Measurements from ENCODE around the gene PTPRM.

Gene PTPRM

GRCh38 chr18:7757175-7757574, 190.1 kb downstream of the PTPRM start:
- no peak for DNase-seq (ENCODE audit: low read depth)

DNA sequence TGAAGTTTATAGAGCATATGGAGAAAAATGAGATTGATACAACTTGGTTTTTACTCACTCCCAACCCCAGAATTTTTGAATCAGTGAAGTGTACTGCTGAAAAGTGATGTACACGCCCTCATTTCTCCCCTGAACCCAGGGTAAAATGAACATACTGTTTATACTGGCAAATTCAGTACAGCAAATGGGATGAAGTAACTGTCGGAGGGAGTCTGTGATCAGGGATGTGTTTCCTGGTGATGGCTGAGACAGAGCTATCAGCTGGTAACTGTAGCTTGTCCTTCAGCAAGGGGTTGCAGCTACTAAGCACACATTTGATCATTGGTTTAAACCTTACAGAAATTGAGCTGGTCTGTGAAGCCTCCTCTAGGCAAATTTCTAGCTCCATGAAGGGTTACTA, 191.6 kb downstream of the PTPRM start:
- DNase-seq (ENCODE audit: low read depth), result no peak

- DNase-seq (ENCODE audit: low read depth), result no peak
Measured at GRCh38 chr18:7760967-7761948, 194.1 kb downstream of the PTPRM start.

DNA sequence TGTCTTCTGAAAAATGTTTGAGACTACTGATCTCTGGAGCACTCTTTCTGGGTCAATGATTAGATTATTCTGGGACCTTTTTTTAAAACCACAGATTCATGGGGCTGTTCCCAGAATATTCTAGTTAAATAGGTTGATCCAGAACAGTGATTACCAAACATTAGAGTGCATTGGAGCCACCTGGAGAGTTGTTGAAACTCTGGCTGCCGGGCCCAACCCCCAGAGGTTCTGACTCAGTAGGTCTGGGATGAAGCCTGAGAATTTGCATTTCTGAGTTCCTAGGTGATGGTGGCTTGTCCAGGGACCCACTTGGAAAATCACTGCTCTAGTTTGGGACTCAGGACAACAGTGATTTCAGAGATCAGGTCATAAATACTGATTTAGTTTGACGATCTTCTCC, 197.3 kb downstream of the PTPRM start:
- no peak for DNase-seq (ENCODE audit: low read depth)

DNA sequence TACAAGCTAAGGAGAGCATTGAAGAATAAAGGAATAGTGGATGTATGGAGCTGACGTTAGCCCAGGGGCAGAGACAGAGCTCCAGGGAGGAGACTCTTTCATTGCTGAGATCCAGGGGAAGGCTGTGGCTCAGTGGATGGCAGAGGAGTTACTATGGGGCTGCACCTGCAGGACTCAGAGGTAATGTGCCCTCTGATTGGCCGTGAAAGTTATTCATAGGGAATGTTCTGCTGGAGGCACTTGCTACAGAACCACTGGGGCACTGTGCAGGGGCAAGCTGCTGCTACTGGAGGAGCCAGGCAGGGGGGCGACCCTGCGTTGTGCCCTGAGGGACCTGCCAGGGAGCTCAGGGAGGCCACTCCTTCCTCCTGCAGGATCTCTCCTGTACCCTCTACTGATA, 199.2 kb downstream of the PTPRM start:
- DNase-seq (ENCODE audit: low read depth), result no peak

DNA sequence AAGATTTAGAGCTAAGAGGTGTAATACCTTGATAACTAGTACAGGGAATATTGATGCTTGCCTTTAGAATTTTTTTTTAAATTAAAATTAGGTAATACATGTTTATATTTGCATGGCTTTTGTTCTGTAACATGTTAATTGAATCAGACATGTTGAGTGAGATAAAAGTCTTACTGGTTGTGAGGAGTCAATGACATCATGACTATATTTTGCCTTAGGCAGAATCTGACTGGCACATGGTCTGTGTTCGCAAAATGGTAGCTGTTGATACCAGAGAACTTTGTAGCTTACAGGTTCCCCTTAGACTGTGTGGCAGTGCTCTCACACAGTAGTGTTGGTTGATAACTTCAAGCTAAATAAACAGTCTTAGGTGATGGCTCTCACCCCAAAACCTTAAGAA, 199.7 kb downstream of the PTPRM start:
- no peak for DNase-seq (ENCODE audit: low read depth)

DNA sequence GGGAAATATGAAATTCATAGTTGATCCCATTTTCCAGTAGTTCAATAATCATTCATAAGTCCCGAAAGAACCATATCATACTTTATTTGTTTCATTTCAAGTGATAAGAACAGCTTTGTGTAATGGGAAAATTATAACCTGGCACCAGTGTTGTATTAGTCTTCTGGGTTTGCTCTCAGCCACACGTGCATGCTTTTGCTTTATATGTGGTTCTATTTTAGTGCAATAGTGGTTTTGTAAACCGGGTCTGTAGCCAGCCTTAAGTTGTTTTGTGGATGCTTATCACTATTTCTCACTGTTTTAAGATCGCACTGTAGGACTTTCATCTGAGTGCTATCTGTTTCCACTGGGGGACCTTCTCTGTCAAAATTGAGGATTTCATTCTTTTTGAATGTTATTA, 203.8 kb downstream of the PTPRM start:
- DNase-seq (ENCODE audit: low read depth), result no peak

DNA sequence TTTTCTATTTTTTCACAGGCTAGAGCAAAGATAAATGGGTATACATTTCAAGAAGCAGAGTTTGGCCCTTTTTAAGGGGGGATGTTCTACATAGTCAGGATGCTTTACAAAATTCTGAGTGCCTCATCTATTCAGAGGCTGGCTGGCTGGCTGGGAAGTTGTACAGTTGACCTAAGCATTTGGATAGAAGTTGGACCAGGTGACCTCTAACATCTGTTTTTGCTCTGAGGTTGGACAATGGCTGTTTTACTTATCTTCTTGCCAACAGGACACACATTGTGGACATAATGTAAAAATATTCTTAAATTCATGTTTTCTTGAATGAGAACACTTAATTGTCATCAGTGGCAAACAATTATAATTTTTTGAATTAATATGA, 205.4 kb downstream of the PTPRM start:
- peak; percentile 14 for DNase-seq (ENCODE audit: low read depth)

- DNase-seq (ENCODE audit: low read depth), result no peak
Measured at GRCh38 chr18:7772951-7773350, 205.8 kb downstream of the PTPRM start.

DNA sequence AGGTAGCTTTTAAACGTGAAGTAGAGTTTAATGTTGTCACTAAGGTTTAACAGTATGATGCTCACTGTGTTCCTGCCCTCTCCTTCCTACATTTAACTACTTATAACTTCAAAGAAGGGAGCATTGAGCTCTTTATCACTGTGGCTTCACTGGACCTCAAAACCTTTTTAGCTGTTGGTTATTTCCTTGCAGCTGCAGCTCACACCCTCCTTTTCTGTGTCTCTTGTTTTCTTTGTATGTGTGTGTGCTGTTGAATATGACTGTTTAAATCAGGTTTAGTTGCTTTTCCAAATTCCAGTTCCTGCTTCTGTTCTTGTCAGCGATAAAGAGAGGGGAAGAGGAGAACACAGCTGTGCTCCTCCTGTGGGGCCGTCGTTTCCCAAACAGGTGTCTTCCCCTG, 208.0 kb downstream of the PTPRM start:
- DNase-seq (ENCODE audit: low read depth), result no peak

GRCh38 chr18:7775843-7776242, 208.7 kb downstream of the PTPRM start:
- no peak for DNase-seq (ENCODE audit: low read depth)

DNA sequence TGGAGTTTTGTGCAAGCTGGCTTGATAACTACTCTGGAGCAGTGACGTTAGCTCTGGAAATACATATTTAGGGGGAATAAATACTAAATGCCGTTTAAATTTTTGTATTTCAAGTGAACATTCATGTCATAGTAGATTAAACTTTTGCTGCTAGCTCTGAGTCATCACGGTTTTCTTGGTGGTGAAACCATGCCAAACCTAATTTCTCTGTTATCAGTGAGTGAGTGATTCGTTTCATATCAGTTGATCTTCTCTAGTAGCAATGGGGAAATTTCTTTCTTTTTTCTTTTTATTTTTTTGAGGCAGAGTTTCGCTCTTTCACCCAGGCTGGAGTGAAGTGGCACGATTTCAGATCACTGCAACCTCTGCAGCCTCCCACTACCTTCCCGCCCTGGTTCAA, 211.1 kb downstream of the PTPRM start:
- no peak for DNase-seq (ENCODE audit: low read depth)

DNA sequence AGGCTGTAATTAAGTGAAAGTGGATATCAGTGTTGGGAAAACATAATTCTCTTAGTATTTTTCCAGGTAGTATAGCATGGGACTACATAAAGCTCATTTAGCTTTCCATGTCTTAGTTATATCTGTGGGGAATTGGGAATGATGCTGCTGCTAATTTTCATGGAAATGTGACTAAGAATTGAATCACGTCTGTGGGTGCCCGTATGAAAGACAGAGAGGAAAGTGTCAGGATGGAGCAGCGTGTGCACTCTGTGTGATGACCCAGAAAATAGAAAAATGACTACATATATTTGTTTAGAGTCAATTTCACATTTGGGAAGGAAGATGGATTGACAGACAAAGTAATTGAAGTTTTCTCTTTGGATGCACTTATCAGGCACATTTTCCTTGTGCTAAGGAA, 212.1 kb downstream of the PTPRM start:
- no peak for DNase-seq (ENCODE audit: low read depth)

DNA sequence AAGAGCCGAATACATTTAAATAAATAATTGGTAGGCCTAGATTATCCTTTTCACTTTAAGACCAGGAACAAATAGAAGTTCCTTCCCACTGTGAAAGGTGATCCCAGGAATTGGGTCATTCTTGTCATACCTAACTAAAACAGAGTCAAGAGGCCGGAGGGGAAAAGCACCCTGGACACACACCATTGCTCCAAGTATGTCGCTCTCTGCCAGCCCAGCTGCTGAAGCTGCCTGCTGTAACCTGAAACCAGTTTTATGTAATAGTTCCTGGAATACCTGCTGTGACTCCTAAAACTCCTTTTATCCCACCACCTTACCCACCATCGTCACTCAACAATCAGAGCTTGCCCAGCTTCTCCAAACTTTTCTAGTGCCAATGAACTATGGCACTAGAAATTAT, 217.1 kb downstream of the PTPRM start:
- no peak for DNase-seq (ENCODE audit: low read depth)

GRCh38 chr18:7786569-7786968, 219.5 kb downstream of the PTPRM start:
- DNase-seq (ENCODE audit: low read depth), result no peak

DNA sequence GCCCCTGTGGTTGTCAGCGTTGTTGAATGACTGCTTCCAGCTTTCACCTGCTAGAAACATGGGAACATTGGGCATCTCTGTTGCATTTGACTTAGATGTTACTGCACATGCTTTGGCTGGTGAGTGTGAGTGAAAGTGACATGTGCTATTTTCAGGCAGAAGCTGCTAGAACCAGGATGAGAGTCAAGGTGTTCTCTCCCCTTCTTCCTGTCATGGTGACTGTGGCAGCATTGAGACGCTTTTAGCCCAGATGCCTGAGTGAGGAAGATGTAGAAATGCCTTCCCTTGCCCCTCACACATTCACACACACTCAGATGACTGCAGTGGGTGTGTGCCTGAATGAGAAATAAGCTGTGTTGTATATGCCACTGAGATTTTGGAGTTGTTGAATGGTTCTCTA, 220.2 kb downstream of the PTPRM start:
- no peak for DNase-seq (ENCODE audit: low read depth)

DNA sequence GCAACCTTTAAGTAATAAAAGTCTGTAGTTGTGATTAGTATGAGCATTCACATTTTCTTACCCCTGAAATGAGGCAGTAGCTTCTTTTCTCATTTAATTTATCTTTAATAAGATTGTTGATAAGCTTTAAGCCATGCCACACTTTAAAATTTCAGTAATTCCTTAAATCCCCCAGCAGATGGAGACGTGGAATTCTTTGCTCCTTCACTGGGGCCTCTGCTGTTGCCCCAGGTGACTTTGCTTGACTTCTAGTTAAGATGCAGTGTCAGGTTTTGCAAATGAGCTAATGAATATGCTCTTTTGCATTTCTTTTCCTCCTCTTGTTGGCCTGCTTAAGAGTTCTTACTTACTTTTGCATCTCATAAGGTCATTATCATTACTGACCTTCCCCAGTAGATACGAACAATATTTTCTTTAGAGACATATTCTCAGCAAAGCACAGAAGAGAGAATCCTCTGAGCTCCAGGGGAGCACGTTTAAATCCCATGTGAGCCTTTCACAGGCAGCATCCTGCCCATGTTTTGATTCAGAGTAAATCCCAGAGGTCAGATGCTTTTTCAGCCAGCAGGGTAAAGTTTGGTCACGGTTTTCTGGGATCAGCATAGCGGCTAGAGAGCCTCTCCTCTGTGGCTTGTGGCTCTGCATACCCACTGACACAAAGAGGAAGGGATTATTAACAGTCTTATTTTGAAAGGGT, 222.9 kb downstream of the PTPRM start:
- DNase-seq (ENCODE audit: low read depth), result peak; percentile 25

DNA sequence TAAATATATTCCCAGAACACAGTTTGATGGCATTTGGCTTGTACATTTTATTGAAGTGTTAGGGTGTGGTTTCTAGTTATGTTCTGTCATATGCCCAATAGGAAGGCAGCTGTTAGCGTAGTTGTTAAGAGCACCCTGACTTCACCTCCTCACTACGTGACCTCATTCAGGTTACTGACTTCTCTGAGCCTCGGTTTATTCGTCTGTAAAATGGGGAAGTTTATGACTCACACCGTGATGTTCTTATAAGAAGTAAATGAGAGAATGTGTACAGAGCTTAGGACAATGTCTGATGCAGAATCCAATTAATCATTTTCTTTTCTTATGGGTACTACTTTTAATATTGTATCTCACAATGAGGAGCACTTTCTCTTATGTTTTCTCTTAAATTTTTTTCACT, 226.0 kb downstream of the PTPRM start:
- DNase-seq (ENCODE audit: low read depth), result no peak

GRCh38 chr18:7803956-7804469, 236.9 kb downstream of the PTPRM start:
- no peak for DNase-seq (ENCODE audit: low read depth)

GRCh38 chr18:7805096-7805495, 238.0 kb downstream of the PTPRM start:
- DNase-seq (ENCODE audit: low read depth), result no peak

GRCh38 chr18:7805880-7806279, 238.8 kb downstream of the PTPRM start:
- no peak for DNase-seq (ENCODE audit: low read depth)

GRCh38 chr18:7807936-7808453, 240.9 kb downstream of the PTPRM start:
- DNase-seq (ENCODE audit: low read depth), result no peak

DNA sequence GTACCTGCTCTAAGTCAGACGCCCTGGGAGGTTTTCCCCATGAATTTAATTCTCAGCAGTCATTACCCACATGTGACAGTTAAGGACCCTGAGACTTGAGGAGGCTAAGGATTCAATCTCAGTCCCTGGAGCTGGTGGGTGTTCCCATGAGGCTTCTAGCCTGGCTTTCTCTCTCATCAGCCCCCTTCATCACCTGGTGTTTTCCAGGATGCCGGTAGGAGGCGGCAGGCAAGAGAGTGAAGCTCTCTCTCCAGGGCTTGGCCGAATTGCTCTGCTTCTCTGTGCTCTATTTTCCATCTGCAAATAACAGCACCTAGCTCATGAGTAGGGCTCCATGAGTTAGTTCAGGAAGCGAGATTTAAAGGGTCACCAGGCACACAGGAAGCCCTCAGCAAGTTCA, 241.9 kb downstream of the PTPRM start:
- no peak for DNase-seq (ENCODE audit: low read depth)

Measured in fibroblast of gingiva (primary cell).